ENCODE data around the gene ZNF385B. TPM values are rescaled to one million over a fixed set of nuclear protein-coding genes. Genes with fewer than 3 reads are reported as not detected.

ZNF385B gene
- total RNA-seq, 1 experiment from 2014 or later = 0.28 TPM

DNA sequence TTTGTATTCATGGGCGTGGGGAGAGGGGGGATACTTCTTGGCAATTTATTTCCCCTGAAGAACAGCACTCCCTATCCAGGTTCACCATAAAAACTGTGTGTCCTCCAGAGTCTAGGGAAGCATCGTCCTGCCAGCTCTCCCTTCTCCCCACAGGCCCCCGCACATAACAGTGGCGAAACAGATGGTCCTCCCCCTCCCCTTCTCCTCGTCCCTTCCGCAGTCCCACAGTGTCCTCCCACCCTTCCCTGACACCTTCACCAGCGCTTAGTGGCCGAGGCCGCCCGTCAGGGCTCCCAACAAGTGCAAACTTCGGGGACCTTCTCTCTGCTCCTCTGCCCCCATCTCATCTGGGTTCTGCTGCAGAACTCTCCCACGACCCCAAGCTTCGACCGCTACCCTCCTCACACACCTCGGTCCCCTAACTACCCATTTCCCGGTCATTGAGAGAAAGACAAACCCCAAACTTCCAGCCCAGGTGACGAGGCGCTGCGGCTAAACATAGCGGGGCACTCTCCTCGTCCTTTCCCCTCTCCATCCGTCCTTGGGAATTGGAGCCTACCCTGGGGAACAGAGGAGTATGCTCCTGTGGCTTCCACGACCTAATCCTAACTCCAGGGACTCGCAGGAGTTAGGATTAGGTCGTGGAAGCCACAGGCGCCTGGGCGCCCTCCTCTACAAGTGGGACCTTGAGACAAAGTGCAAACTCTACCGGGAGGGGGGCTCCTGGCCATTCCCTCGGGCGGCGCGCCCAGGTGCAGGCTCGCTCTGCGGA lies 971 bp downstream of the ZNF385B start:
- ChIA-PET CTCF (no interaction called here), POLR2A (no interaction called here)

GRCh38 chr2:179859523-179859922 lies 1.9 kb downstream of the ZNF385B start:
- Histone ChIP-seq H3K4me1 (ENCODE audit: control insufficient read depth, insufficient read depth, low read length) (no peaks in the 10 kb centered on the region), H3K27ac (ENCODE audit: low read length) (no peak overlapping the region), H3K36me3 (ENCODE audit: control insufficient read depth, insufficient read depth, low read length) (no peaks in the 10 kb centered on the region; the same call in none of the 2 replicates), H3K9me3 (ENCODE audit: control insufficient read depth, insufficient read depth, low read depth, low read length) (no peaks in the 10 kb centered on the region), H3K27me3 (ENCODE audit: control insufficient read depth, insufficient read depth, low read length) (peaks cover 34% of the 10 kb centered on the region), H3K4me3 (ENCODE audit: low read depth in 2 of 2, low read length in 2 of 2) (no peak overlapping the region)
- CTCF ChIA-PET = no interaction called here
- in situ Hi-C loops (cut with HindIII; ENCODE audit: low pct_unique_long_range_greater_than_20kb, low sequenced_read_pairs) (no loop called here), intact Hi-C loops (cut with micrococcal nuclease; ENCODE audit: unreplicated experiment) (no loop called here)
- ATAC-seq = no peak
- DNase-seq (ENCODE audit: low read depth, low spot score) = no peak
- no TSS peak for BruUV-seq (replicated peaks)
- POLR2A ChIA-PET = no interaction called here
- TF ChIP-seq TCF7L2 (IDR thresholded peaks at IDR 0.05; ENCODE audit: low read depth, low read length) (no peak), POLR2AphosphoS5 (IDR thresholded peaks at IDR 0.05; ENCODE audit: low read depth, low read length) (no peak), SIN3A (IDR thresholded peaks at IDR 0.05; ENCODE audit: borderline replicate concordance, insufficient read depth, low read depth, low read length) (no peak)
- TF ChIP-seq, protein P1, sequence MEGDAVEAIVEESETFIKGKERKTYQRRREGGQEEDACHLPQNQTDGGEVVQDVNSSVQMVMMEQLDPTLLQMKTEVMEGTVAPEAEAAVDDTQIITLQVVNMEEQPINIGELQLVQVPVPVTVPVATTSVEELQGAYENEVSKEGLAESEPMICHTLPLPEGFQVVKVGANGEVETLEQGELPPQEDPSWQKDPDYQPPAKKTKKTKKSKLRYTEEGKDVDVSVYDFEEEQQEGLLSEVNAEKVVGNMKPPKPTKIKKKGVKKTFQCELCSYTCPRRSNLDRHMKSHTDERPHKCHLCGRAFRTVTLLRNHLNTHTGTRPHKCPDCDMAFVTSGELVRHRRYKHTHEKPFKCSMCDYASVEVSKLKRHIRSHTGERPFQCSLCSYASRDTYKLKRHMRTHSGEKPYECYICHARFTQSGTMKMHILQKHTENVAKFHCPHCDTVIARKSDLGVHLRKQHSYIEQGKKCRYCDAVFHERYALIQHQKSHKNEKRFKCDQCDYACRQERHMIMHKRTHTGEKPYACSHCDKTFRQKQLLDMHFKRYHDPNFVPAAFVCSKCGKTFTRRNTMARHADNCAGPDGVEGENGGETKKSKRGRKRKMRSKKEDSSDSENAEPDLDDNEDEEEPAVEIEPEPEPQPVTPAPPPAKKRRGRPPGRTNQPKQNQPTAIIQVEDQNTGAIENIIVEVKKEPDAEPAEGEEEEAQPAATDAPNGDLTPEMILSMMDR (IDR thresholded peaks at IDR 0.05) = no peak
- TF ChIP-seq, protein P2, sequence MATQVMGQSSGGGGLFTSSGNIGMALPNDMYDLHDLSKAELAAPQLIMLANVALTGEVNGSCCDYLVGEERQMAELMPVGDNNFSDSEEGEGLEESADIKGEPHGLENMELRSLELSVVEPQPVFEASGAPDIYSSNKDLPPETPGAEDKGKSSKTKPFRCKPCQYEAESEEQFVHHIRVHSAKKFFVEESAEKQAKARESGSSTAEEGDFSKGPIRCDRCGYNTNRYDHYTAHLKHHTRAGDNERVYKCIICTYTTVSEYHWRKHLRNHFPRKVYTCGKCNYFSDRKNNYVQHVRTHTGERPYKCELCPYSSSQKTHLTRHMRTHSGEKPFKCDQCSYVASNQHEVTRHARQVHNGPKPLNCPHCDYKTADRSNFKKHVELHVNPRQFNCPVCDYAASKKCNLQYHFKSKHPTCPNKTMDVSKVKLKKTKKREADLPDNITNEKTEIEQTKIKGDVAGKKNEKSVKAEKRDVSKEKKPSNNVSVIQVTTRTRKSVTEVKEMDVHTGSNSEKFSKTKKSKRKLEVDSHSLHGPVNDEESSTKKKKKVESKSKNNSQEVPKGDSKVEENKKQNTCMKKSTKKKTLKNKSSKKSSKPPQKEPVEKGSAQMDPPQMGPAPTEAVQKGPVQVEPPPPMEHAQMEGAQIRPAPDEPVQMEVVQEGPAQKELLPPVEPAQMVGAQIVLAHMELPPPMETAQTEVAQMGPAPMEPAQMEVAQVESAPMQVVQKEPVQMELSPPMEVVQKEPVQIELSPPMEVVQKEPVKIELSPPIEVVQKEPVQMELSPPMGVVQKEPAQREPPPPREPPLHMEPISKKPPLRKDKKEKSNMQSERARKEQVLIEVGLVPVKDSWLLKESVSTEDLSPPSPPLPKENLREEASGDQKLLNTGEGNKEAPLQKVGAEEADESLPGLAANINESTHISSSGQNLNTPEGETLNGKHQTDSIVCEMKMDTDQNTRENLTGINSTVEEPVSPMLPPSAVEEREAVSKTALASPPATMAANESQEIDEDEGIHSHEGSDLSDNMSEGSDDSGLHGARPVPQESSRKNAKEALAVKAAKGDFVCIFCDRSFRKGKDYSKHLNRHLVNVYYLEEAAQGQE (IDR thresholded peaks at IDR 0.05; ENCODE audit: insufficient read depth in 1 of 2, low read depth in 2 of 2, low read length in 1 of 2) = no peak

More for the DNA sequence above, 971 bp downstream of the ZNF385B start:
- Histone ChIP-seq H3K27ac (ENCODE audit: low read length) (no peak overlapping the region), H3K4me1 (ENCODE audit: control insufficient read depth, insufficient read depth, low read length) (no peaks in the 10 kb centered on the region), H3K36me3 (ENCODE audit: control insufficient read depth, insufficient read depth, low read length) (no peaks in the 10 kb centered on the region; the same call in none of the 2 replicates), H3K27me3 (ENCODE audit: control insufficient read depth, insufficient read depth, low read length) (peaks cover 33% of the 10 kb centered on the region), H3K9me3 (ENCODE audit: control insufficient read depth, insufficient read depth, low read depth, low read length) (no peaks in the 10 kb centered on the region), H3K4me3 (ENCODE audit: low read depth in 2 of 2, low read length in 2 of 2) (peak overlapping the region; percentile 32 to 36)
- BruUV-seq (replicated peaks) = no TSS peak
- TF ChIP-seq SIN3A (IDR thresholded peaks at IDR 0.05; ENCODE audit: borderline replicate concordance, insufficient read depth, low read depth, low read length) (no peak), TCF7L2 (IDR thresholded peaks at IDR 0.05; ENCODE audit: low read depth, low read length) (no peak), POLR2AphosphoS5 (IDR thresholded peaks at IDR 0.05; ENCODE audit: low read depth, low read length) (no peak)
- TF ChIP-seq, protein P2 (IDR thresholded peaks at IDR 0.05; ENCODE audit: insufficient read depth in 1 of 2, low read depth in 2 of 2, low read length in 1 of 2) = no peak
- TF ChIP-seq, protein P1 (IDR thresholded peaks at IDR 0.05) = no peak
- ATAC-seq (peak; percentile 65), DNase-seq (ENCODE audit: low read depth, low spot score) (no peak)
- intact Hi-C loops (cut with micrococcal nuclease; ENCODE audit: unreplicated experiment) = no loop called here
- in situ Hi-C loops (cut with HindIII; ENCODE audit: low pct_unique_long_range_greater_than_20kb, low sequenced_read_pairs) = no loop called here

All from Panc1 (cell line).